ENCODE measurements around the gene PTPN1. TPM values are rescaled to one million over a fixed set of nuclear protein-coding genes. Genes with fewer than 3 reads are reported as not detected.
"Not testable (repeated sequence)": the region's sequence is repeated elsewhere in the genome, so short reads cannot be mapped to it uniquely, and the experiment has no call there.

Gene PTPN1
- total RNA-seq, 2 donors from 2014 or later, result 52.6 to 113 TPM

DNA sequence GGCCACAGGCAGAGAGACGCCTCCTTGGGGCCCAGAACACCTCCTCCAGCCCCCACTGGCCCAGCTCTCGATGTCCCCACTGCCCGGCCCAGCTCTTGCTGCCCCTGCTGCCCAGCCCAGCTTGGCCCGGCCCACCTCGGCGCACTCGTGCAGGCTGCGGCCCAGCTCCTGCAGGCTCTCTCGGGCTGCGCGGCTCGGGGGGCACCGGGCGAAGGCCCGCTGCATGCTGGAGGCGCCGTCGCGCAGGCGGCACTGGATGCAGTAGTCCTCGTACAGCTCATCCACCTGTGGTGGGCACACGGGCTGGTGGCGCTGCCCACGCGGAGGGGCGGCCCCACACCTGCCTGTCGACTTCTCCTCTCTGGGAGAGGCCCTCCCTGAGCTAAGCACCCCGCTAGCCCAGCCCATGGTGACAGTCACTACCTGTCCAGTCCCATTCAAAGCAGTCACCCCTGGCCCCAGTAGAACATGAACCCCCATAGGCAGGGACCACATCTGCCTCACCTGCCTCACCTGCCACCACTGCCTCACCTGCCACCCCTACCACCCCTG is 99.3 kb downstream of the PTPN1 start:
- ATAC-seq (peak in 1 of 2 donors; percentile 7), DNase-seq (ENCODE audit: low spot score in 2 of 2) (no peak)
- no peaks in the 10 kb centered on the region for H3K36me3 Mint-ChIP-seq
- no peaks in the 10 kb centered on the region for H3K9me3 Mint-ChIP-seq
- H3K27ac Mint-ChIP-seq, result no peak overlapping the region

DNA sequence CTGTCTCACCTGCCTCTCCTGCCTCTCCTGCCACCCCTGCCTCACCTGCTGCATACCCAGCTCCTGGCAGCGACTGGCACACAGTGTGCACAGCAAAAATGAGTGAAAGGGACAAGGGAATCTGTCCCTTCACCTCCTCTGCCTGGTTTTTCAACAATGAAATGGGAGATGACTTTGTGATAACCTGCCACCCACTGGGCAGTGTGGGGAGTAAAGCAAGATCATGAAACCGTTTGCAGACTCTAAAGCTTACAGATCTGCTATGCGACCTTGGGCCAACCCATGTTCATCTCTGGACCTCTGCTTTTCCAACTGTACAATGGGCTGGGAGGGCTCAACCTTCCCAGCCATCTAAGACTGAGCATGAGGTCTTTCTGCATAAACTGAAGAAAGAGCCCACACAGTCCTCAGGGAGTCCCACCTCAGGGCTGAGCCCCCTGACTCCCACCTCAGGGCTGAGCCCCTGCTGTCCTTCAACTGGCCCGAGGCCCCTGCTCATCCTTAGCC is 100.1 kb downstream of the PTPN1 start:
- ATAC-seq (no peak), DNase-seq (ENCODE audit: low spot score in 2 of 2) (no peak)
- no peak overlapping the region for H3K27ac Mint-ChIP-seq
- no peaks in the 10 kb centered on the region for H3K36me3 Mint-ChIP-seq
- H3K9me3 Mint-ChIP-seq, result no peaks in the 10 kb centered on the region

DNA sequence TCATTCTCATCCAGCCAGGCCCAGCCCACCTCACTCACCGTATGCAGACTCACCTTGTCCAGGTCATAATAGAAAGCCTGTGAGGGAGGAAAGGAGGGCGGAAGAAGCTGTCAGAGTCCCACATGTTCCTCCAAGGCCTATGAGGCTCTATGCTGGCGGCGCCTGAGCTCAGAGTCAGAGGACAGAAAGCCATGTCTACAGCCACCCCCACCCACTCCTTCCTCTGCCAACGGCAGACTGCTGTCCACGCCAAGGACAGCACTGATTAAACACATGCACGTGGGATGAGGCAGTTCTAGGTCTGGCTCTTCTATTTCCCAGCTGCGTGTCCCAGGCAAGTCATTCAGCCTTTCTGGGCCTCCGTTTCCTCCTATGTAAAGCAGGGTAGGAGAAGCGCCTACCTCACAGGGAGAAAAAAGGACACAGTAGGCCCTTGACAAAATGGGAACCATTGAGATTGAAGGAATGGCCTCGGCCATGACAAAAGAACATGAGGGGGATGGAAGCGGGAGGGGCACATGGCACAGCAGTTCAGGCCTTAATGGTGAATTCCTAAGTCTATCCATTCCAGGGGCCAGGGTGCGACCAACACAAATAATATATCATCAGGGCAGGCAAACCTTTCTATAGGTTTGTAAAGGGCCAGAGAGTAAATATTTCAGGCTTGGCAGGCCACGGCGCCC is 101.1 kb downstream of the PTPN1 start:
- DNase-seq (ENCODE audit: low spot score in 2 of 2) (no peak), ATAC-seq (no peak)
- no peaks in the 10 kb centered on the region for H3K9me3 Mint-ChIP-seq
- H3K27ac Mint-ChIP-seq, result no peak overlapping the region
- H3K36me3 Mint-ChIP-seq, result no peaks in the 10 kb centered on the region

DNA sequence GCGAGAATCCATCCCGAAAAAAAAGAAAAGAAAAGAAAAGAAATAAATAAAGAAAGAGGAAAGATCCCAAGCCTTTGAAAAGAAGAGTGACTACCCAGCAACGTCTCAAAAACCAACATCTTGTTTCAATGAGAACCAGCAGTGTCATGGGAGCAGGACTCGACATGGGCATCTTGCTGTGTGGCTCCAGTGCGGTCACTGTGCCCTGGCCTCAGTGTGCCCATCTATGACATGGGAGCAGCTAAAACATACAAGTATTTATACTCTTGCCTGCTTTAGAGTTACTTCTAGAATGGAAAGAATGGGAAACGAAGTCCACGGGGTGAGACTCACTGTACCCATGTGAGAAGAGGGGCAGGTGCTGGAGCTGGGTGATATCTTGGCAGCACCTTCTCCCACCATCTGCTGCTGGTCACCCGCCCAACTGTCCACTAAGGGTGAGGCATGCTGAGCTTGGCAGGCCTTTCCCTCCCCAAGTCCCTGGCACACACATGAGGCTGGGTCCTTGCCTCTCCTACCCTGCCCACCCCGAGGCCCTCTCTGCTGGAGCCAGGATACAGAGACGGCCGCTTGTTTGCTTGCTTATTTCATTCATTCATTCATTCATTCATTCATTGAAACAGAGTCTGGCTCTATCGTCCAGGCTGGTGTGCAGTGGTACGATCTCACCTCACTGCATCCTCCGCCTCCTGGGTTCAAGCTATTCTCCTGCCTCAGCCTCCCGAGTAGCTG is 103.4 kb downstream of the PTPN1 start:
- H3K27ac Mint-ChIP-seq, result no peak overlapping the region
- H3K9me3 Mint-ChIP-seq, result no peaks in the 10 kb centered on the region
- DNase-seq (ENCODE audit: low spot score in 2 of 2) (no peak), ATAC-seq (no peak)
- H3K36me3 Mint-ChIP-seq, result no peaks in the 10 kb centered on the region

DNA sequence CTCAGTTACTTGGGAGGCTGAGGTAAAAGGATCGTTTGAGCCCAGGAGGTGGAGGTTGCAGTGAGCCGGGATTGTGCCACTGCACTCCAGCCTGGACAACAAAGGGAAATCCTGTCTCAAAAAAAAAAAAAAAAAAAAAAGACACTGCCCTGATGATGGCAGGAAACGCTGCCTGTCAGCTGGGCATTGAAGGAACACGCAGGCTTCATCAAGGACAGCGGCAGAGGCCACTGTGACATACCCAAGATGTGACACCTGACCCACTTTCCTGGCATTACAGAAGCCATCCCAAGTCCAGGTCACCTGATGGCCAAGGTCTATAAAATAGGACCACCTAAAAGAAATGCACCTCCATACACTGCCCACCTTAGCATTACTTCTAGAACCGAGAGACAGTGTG is 105.2 kb downstream of the PTPN1 start:
- no peak for ATAC-seq
- no peak for DNase-seq (ENCODE audit: low spot score in 2 of 2)
- Mint-ChIP-seq H3K9me3 (peaks cover 0 to 3% of the 10 kb centered on the region in 2 donors), H3K36me3 (no peaks in the 10 kb centered on the region), H3K27ac (no peak overlapping the region)

DNA sequence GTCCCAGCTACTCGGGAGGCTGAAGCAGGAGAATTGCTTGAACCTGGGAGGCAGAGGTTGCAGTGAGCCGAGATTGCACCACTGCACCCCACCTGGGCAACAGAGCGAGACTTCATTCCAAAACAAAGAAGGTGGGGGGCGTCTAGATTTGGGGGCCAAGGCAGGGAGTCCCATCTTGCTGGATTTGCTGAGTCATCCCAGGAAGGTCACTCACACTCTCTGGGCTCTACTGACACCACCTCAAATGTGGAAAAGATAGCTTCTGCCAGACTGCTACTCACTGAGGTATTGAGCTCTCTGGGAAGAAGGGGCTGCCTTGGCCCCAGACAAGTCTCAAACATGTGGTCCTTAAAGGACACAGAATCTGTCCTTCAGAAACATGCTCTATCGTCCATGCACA is 106.8 kb downstream of the PTPN1 start:
- ATAC-seq (no peak), DNase-seq (ENCODE audit: low spot score in 2 of 2) (no peak)
- no peak overlapping the region for H3K27ac Mint-ChIP-seq
- no peaks in the 10 kb centered on the region for H3K36me3 Mint-ChIP-seq
- H3K9me3 Mint-ChIP-seq, result peaks cover 0 to 8% of the 10 kb centered on the region in 2 donors

DNA sequence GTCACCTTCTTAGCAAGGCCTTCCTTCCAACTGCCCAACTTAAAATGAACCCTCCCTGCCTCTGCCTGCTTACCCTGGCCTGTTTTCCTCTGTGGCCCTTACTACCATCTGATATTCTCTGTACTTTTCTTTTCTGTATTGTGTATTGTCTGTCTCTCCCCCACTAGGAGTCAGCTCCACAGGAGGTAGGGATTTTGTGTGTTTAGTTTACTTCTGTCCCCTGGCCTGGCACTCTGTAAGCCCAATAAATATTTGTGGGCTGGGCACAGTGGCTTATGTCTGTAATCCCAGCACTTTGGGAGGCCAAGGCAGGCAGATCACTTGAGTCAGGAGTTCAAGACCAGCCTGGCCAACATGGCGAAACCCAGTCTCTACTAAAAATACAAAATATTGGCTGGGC is 108.4 kb downstream of the PTPN1 start:
- peak overlapping the region in 1 of 2 donors; percentile 7 for H3K27ac Mint-ChIP-seq
- peaks cover 0 to 8% of the 10 kb centered on the region in 2 donors for H3K9me3 Mint-ChIP-seq
- ATAC-seq (no peak), DNase-seq (ENCODE audit: low spot score in 2 of 2) (no peak)
- H3K36me3 Mint-ChIP-seq, result no peaks in the 10 kb centered on the region

DNA sequence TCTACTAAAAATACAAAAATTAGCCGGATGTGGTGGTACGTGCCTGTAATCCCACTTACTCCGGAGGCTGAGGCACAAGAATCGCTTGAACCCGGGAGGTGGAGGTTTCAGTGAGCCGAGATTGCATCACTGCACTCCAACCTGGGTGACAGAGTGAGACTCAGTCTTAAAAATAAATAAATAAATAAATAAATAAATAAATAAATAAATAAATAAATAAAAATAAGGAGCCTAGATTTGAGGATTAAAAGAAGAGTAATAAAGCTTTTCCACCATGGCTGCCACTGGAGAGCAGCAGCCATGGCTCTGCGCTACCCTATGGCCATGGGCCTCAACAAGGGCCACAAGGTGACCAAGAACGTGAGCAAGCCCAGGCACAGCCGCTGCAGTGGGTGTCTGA is 110.3 kb downstream of the PTPN1 start:
- H3K36me3 Mint-ChIP-seq; DNase-seq (ENCODE audit: low spot score in 2 of 2); ATAC-seq; H3K27ac Mint-ChIP-seq; H3K9me3 Mint-ChIP-seq: not testable (repeated sequence)

DNA sequence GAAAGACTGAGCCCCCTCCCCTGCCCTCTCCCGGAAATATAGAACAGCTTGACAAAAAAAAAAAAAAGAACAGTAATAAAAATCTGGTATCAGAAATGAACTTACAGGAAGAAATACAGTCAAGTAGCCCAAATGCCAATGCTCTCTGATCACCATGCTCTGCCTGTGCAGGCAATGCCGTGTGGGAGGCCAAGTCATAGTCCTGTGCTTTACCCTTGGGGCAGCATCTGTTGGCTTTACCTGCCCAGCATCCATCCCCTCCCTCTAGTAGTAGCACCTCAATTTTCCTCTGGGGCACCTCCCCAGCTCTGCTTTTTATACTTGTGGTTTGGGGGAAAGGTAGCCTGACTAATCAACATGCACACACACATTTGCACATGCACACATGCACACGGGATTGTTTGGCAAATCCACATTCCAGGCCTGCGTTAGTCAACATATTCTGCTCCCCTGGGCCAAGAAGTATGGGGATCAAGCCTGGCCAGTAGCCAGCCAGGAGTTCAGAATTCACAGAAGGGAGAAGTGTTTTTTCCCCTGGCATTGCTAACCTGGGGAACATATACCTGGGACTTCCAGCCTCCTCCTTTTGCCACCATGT is 111.0 kb downstream of the PTPN1 start:
- no peak for ATAC-seq
- DNase-seq (ENCODE audit: low spot score in 2 of 2), result no peak
- Mint-ChIP-seq H3K9me3 (peaks cover 0 to 8% of the 10 kb centered on the region in 2 donors), H3K27ac (no peak overlapping the region), H3K36me3 (no peaks in the 10 kb centered on the region)

DNA sequence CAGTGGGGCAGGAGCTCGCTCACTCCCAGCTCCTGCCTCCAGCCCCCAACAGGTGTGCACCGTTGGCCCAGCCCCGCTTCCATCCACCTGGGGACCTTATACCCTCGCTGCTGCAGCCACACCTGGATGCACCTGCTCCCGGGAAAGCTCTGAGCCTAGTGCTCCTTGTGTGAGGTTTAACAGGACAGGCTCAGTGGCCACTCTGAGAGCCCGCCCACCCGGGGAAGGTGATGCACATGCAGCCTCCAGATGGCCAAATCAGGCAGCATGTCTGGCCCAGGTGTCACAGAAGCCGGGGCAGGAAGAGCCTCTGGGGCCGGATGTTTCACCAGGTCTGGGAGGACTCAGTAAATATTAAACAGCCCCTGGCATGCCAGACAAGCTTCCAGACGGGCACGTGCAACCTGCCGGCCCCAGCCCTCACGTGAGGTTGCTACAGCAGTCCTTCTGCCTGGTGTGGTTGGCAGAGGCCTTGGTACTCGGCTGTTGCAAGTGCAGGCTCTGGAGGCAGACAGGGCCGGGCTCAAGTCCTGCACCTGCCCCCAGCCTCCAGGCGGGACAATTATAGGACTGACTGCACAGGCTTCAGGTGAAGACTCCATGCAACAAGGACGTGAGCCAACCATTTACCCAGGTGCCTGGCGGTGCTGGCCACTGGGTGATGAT is 114.3 kb downstream of the PTPN1 start:
- ATAC-seq (no peak), DNase-seq (ENCODE audit: low spot score in 2 of 2) (no peak)
- no peak overlapping the region for H3K27ac Mint-ChIP-seq
- peaks cover 0 to 7% of the 10 kb centered on the region in 2 donors for H3K9me3 Mint-ChIP-seq
- no peaks in the 10 kb centered on the region for H3K36me3 Mint-ChIP-seq

DNA sequence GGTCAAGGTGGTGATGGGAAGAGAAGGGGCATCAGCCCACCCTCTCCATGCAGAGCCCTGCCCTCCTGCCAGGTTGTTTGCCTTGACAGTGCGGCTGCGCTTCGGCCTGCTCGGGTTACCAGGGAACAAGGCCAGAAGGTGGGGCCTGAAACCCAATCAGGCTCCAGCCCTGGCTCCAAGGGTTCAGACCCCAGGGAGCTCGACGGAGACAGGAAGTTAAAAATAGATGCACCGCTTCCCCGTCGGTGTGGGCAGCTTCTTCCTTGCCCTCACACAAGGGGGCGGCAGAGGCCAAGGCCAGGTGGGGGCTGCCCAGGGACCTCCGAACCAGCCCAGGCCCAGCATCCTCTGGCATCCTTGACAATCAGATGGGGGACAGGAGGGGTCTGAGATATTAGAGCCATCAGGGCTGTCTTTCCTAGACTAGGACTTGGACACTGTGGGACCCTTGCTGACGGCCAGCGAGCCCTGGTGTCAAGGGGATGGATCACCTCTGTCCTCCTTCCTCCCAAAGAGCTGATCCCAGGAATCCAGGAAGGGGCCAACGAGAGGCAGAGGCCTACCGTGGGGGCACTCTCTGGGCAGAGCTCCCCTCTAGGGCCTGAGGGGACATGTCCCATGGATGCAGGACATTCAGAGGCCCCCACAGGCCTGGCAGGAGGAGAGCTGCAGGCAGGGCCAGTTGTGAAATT is 115.9 kb downstream of the PTPN1 start:
- peak in 1 of 2 donors; percentile 51 for DNase-seq (ENCODE audit: low spot score in 2 of 2)
- no peak for ATAC-seq

DNA sequence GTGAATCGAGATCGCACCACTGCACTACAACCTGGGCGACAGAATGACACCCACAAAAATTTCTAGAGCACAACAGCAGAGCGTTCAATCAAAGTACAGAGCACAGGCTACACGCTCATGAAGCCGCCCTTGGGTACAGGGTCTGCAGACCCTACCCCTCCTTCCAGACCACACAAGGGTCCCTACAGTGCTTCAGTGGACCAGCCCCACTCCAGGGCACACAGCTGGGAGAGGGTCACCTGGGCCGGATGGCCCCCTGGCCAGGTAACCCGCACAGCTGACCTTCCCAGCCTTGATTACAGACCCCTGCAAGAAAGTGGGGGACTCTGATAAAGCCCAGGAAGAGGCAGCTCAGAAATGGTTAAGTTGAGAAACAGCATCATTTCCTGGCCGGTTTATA is 117.6 kb downstream of the PTPN1 start:
- ATAC-seq (no peak), DNase-seq (ENCODE audit: low spot score in 2 of 2) (no peak)
- Mint-ChIP-seq H3K9me3 (no peaks in the 10 kb centered on the region), H3K27ac (no peak overlapping the region), H3K36me3 (no peaks in the 10 kb centered on the region)

More for the DNA sequence above, 115.9 kb downstream of the PTPN1 start:
- Mint-ChIP-seq H3K27ac (peak overlapping the region in 1 of 2 donors; percentile 37), H3K9me3 (peaks cover 0 to 3% of the 10 kb centered on the region in 2 donors), H3K36me3 (no peaks in the 10 kb centered on the region)

DNA sequence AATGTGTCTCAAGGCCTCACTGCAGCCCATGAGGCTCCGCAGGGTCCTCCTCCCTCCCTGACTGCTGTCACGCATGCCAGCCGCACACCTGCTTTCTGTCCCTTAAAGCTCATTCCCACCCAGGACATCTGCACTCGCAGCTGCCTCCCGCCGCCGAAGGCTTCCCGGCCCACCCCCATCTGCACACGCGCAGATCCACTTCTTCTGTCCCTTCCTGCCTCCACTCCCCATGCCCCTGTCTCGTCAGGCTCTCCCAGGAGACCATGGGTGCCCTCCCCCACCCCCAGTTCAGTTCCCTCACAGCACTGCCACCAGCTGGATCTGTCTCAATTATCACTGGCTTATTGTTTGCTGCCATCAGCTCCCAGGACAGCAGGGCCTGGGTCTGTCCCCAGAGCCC is 118.1 kb downstream of the PTPN1 start:
- H3K36me3 Mint-ChIP-seq, result no peaks in the 10 kb centered on the region
- H3K9me3 Mint-ChIP-seq, result no peaks in the 10 kb centered on the region
- no peak overlapping the region for H3K27ac Mint-ChIP-seq
- no peak for ATAC-seq
- no peak for DNase-seq (ENCODE audit: low spot score in 2 of 2)

DNA sequence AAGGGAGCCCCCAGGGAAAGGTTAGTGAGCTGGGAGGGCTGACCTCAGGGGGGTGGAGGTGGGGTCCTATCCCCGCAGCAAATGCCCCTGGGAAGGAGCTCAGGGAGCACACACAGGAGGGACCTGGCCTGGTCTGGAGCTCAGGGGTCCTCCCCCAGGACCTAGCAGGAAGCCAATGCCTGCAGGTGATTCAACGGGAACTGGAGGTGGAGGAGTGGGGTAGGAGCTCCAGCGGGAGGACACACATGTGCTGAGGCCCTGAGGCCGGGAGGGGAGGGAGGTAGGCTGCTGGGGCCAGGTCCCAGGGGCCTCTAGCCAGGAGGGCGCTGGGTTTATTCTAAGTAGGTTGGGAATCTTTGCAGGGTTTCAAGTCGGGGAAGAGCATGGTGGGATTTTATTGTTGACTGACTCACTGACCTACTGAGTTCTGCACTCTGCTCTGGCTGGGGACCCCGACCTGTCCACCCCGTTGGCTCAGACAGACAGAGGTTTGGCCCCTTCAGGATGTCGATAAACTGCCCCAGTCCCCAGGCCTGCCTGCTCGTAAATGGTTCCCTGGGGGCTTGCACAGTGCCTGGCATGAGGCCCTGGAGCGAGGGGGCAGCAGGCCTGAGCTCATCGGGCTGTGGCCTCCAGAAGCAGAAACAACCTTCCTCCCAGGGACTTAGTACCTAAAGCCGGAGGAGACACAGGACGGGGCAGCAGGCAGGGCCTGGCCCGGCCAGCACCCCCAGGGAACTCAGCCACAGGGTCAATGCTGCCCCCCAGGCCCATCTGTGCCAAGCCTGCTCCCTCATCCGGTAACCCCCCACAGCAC is 118.9 kb downstream of the PTPN1 start:
- Mint-ChIP-seq H3K9me3 (no peaks in the 10 kb centered on the region), H3K36me3 (no peaks in the 10 kb centered on the region), H3K27ac (no peak overlapping the region)
- no peak for DNase-seq (ENCODE audit: low spot score in 2 of 2)
- ATAC-seq, result no peak

DNA sequence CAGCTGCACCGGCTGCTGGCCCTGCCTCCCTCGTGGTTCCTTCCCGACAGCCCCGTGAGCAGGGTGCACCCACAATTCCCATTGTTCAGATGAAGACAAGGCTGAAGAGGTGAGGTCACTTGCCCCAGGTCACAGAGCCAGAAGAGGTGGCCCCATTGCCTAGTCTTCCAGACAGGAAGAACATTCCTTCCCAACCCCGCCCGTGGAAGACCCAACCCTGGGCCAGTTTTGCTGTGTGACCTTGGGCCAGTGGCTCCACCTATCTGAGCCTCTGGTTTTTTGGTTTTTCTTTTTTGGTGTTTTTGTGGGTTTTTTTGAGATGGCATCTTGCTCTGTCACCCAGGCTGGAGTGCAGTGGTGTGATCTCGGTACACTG is 119.5 kb downstream of the PTPN1 start:
- DNase-seq (ENCODE audit: low spot score in 2 of 2) (no peak), ATAC-seq (no peak)
- Mint-ChIP-seq H3K27ac (no peak overlapping the region), H3K9me3 (no peaks in the 10 kb centered on the region), H3K36me3 (no peaks in the 10 kb centered on the region)
